Stimulated activated CD8-positive, alpha-beta memory T cell treated with anti-CD3 and anti-CD28 coated beads, Interleukin-12 subunit alpha, Interleukin-12 subunit beta, amount 100 ng/mL, for 24 hours (primary cell): Measurements from ENCODE around the gene USE1.

Experiments used
- DNase-seq: peaks from one replicate; pipeline ENCODE4 v3.0.0-alpha.2; 2020; ENCODE audit errors: extremely low read depth

The USE1 gene

DNA sequence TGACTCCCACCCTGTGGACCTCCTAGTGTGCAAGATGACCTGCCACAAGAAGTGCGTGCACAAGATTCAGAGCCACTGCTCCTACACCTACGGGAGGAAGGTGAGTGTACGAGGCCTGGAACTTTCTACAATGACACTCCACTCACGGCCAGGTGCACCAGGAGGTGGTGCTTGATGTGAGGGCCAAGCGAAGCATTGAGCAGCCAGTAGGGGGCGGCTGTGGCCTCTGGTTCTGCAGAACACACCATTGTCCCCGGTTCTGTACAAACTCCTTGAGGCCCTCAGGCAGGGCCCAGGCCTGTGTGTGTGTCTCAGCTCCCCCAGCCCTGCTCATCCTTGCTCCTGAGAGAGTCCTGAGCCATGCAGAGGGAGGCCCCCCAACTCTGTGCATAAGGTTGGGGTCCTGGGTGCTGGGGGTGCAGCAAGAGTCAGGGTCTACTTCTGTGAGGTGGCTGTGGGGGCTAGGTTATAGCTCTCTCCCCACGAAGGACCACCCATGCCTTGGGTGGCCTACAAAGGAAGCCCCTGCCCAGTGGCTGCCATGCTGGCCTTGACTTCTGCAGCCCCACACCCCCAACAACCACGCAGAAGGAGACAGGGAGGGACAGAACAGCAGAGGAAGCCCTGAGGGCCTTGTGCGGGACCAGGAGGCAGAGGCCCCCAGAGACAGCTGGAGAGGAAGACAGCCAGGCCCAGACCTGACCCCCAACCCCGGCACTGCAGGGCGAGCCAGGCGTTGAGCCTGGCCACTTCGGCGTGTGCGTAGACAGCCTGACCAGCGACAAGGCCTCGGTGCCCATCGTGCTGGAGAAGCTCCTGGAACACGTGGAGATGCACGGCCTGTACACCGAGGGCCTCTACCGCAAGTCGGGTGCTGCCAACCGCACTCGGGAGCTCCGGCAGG is 9.7 kb upstream of the USE1 start:
- no peak for DNase-seq

- DNase-seq, result no peak
These were observed 8.2 kb upstream of the USE1 start for GRCh38 chr19:17206736-17207581.

DNA sequence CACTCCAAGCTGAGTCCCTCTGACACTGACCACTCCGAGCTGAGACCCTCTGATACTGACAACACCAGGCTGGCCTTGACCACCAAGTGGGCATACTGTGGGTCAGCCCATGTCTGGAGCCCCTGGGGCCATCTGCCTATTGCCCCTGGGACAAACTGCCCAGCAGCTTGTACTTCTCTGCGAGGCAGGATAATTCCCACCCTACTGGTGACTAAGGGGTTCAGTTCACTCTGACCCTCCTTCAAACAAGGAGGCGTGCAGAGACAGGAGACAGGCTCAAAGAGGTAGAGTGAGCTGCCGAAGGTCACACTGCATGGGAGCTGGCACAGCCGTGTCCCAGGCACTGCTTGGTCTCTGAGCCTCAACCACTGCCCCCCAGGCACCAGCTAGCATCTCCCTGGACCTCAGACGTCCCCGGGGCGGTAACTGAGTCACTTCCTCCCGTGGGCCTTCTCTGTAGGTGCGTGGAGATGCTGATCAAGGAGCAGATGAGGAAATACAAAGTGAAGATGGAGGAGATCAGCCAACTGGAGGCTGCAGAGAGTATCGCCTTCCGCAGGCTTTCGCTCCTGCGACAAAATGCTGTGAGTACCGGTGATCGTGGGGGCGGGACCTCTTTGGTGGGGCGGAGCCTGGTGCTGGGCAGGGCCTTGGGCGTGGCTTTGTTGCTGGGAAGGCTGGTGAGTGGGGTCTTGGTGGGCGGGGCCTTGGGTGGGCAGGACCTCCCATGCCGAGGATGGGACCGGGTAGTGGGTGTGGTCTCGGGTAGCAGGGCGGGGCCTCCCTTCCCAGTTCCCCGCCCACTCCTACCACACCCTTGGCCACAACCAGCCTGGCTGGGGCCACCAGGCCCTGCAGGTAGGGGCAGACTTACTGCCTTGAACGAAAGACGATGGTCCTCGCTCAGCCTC is 5.8 kb upstream of the USE1 start:
- peak; percentile 16 for DNase-seq

GRCh38 chr19:17210296-17210695 is 4.9 kb upstream of the USE1 start:
- DNase-seq, result no peak

DNA sequence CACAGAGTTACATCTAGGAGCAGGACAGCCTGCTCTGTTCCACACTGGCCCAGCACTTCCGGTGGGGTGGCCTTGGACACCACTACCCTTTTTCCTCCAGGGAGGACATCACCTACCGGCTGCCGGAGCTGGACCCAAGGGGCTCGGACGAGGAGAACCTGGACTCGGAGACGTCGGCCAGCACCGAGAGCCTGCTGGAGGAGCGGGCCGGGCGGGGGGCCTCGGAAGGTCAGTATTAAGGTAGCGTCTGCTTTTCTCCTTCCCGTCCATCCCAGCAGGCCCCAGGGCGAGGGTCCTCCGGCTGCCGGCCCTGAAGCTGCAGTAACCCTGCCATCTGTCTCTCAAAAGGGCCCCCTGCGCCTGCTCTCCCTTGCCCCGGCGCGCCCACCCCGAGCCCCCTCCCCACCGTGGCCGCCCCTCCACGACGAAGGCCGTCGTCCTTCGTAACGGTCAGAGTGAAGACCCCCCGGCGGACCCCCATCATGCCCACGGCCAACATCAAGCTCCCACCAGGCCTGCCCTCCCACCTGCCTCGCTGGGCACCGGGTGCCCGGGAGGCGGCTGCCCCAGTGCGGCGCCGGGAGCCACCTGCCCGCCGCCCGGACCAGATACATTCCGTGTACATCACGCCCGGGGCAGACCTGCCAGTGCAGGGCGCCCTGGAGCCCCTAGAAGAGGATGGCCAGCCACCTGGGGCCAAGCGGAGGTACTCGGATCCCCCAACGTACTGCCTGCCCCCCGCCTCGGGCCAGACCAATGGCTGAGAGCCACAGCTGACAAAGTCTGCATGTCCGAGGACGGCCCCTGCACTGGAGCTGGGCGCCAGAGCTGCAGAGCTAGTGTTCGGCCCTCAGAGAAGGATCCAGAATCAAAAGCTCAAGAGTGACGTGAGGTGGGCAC is 3.4 kb upstream of the USE1 start:
- no peak for DNase-seq

GRCh38 chr19:17213334-17213733 is 1.8 kb upstream of the USE1 start:
- DNase-seq, result no peak

DNA sequence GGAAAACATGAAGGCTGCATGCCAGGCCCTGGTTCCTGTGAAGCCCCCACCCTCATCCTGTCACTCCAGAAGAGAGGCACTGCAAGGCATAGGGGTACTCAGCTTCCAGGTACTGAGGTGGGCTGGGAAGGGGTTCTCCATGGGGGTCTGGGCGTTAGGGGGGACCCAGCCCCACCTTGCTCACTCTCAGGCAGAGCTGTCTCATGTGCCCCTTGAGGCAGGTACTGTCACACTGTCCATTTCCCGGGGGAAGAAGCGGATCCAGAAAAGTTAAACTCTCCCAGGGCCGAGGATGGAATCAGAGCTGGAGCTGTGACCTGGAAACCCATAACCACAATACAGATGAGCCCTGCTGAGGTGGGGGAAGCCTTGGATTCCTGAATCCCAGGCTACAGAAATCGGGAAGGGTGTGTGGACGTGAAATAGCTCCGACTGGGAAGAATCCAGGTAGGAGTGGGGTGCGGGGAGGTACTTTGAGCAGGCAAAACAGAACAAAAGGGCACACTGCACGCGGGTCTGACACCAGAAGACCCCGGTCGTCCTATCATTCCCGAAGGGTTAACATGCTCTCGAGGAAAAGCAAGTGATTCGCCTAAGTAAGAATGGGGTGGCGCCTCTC is 540 bp upstream of the USE1 start:
- no peak for DNase-seq

- DNase-seq, result no peak
These were observed 1.0 kb downstream of the USE1 start for GRCh38 chr19:17216058-17216670.

DNA sequence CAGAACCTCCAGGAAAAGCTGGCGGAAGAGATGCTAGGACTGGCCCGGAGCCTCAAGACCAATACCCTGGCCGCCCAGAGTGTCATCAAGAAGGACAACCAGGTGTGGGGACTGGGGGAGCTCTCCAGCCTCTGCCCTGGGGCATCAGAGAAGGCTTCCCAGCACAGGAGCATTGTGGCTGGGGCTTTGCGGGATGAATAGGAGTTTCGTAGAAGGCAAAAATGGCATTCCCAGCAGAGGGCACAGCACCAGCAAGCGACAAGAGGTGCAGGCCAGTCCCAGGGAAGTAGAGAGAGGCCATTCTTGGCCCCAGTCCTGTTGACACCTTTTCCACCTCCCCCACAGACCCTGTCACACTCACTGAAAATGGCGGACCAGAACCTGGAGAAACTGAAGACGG is 4.1 kb downstream of the USE1 start:
- DNase-seq, result no peak

GRCh38 chr19:17220207-17220758 is 5.1 kb downstream of the USE1 start:
- no peak for DNase-seq

DNA sequence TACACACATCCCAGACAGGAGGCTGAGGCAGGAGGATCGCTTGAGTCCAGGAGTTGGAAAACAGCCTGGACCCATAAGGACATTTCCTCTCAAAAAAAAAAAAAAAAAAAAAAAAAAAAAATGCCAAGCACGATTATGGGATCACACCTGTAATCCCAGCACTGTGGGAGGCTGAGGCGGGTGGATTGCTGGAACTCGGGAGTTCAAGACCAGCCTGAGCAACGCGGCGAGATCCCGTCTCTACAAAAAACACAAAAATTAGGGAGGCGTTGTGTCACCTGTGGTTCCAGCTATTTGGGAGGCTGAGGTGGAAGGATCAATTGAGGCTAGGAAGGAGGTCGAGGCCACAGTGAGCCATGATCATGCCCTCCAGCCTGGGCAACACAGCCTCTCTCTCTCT is 9.9 kb downstream of the USE1 start:
- no peak for DNase-seq

GRCh38 chr19:17226002-17226933 is 11.1 kb downstream of the USE1 start, which contains the start of gene OCEL1:
OCEL1 (plus strand) TSS chr19:17226226; CDS start chr19:17226248, 22 bp downstream.
- DNase-seq, result peak; percentile 91

DNA sequence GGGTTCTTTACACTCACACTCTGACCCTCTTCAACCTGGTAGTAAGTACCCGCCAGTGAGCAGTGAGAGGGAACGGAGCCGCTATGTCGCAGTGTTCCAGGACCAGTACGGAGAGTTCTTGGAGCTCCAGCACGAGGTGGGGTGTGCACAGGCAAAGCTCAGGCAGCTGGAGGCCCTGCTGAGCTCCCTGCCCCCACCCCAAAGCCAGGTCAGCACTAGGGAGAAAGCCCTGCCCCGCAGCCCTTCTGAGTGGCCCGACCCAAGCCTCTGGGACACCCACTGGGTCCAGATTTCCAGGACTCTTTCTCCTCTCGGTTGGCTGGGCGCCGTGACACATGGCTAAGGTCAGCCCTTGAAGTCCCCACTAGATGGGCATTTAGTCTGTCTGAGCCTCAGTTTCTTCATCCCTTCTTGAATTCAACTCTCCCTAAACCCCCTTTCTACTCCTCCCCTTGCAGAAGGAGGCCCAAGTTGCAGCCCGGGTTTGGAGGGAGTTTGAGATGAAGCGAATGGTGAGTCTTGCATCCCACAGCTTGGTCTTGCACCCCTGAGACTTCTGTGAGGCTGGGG is 12.7 kb downstream of the USE1 start:
- no peak for DNase-seq

DNA sequence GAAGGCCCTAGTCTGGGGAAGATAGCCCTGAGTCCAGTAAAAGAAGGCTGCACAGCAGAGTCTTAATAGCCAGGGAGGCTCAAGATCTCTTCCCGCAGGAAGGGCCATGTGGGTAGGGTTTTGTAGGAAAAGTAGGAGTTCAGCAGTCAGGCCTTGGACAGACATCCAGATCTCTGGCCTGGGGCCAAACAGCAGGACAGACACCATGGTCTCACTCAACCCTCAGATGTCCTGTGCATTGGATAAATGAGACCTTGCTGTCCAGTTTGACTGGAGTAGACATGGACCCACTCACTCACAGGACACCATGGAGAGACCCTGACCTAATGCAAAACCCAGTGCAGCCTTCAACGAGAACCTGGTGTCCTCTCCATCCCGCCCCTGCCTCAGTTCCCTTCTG is 14.7 kb downstream of the USE1 start:
- DNase-seq, result no peak

DNA sequence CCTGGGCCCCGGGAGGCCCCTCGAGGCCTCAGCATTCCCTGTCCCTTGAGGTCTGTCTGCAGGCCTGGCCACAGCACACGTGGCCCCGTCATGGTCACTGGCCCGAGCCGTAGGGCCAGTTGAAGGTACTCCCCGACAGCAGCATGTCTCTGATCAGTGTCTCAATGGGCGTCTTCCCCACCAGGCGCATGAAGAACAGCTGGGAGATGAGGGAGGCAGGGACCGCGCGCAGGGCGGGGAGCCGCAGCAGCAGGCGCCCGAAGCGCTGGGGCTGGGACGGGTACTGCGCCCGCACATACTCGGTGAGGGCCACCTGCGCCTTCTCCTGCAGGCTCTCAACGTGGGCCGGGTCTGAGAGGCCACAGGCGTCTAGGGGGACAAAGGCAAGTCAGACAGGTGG is 17.1 kb downstream of the USE1 start:
- no peak for DNase-seq

GRCh38 chr19:17234911-17235299 is 19.7 kb downstream of the USE1 start:
- no peak for DNase-seq

DNA sequence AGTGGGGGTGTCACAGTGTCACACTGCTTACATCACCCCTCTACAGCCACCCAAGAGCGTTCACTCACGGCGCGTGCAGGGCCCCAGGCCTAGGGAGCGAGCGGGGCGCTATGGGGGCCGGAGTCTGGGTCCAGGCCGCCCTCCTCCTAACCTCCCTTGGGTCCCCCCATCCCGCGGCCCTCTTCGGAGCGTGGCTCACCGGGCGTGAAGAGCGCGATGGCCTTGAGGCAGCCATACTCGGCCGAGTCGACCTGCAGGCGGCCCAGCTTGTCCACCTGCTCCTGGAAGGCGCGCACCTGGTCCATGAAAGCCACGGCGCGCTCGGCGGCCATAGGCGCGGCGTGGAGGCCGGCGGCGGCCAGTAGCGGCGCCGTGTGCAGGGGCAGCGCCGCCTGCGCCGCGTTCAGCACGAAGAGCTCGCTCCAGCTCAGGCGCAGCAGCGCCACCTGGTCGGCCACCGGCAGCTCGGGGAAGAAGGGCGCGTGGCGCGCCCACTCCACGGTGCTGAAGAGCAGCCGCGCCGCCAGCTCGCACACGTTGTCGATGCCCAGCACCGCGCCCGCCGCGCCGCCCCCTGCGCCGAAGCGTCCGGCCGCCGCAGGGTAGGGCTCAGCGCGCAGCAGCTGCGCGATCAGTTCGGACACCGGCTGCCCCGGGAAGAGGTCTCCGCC is 20.3 kb downstream of the USE1 start:
- peak; percentile 43 for DNase-seq
